Fibroblast of villous mesenchyme (primary cell): ENCODE data around the gene MOAP1. TPM values are rescaled to one million over a fixed set of nuclear protein-coding genes. Genes with fewer than 3 reads are reported as not detected.
"Not testable (repeated sequence)": the region's sequence is repeated elsewhere in the genome, so short reads cannot be mapped to it uniquely, and the experiment has no call there.

Experiments used
- DNase-seq: peaks from one replicate; pipeline ENCODE4 v3.0.0-alpha.2; 2010; ENCODE audit warnings: low read depth
- H3K4me3 ChIP-seq: 2 replicates; pipeline ENCODE4 v1.5.1; 2011; ENCODE audit warnings: low read depth, mild to moderate bottlenecking, low read length
- total RNA-seq: library from RNA; depleted of rRNA; stranded (reverse); fragments of >200 nt; gene quantifications from 2 replicates; pipeline ENCODE4 v1.2.3, GENCODE V29; 2012
- TF ChIP-seq, protein P1 (sequence below): IDR thresholded peaks from 2 replicates; pipeline ENCODE4 v1.5.1; 2012; ENCODE audit warnings: low read depth, mild to moderate bottlenecking, low read length; ENCODE audit not compliant: insufficient read depth

Gene MOAP1
- total RNA-seq, 1 donor, result 14.7 TPM

DNA sequence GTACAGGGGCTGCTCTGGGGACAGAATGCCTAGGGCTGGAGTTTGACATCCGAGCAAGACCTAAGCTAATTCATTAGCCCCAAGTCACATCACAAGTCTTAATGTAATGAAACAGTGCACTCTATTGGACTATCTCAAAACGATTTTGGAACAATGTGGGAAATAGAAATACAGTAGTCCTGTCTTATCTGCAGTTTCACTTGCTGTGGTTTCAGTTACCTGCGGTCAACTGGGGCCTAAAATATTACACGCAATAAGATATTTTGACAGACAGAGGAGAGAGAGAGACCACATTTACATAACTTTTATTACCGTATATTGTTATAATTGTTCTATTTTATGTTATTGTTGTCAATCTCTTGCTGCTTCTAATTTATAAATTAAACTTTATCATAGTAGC, 21.1 kb downstream of the MOAP1 start:
- no peak for DNase-seq
- TF ChIP-seq, protein P1, sequence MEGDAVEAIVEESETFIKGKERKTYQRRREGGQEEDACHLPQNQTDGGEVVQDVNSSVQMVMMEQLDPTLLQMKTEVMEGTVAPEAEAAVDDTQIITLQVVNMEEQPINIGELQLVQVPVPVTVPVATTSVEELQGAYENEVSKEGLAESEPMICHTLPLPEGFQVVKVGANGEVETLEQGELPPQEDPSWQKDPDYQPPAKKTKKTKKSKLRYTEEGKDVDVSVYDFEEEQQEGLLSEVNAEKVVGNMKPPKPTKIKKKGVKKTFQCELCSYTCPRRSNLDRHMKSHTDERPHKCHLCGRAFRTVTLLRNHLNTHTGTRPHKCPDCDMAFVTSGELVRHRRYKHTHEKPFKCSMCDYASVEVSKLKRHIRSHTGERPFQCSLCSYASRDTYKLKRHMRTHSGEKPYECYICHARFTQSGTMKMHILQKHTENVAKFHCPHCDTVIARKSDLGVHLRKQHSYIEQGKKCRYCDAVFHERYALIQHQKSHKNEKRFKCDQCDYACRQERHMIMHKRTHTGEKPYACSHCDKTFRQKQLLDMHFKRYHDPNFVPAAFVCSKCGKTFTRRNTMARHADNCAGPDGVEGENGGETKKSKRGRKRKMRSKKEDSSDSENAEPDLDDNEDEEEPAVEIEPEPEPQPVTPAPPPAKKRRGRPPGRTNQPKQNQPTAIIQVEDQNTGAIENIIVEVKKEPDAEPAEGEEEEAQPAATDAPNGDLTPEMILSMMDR, result no peak
- H3K4me3 ChIP-seq, result no peak overlapping the region

- DNase-seq, result no peak
- TF ChIP-seq, protein P1, result no peak
- no peak overlapping the region for H3K4me3 ChIP-seq
These were observed 23.2 kb downstream of the MOAP1 start for GRCh38 chr14:93161411-93161940.

DNA sequence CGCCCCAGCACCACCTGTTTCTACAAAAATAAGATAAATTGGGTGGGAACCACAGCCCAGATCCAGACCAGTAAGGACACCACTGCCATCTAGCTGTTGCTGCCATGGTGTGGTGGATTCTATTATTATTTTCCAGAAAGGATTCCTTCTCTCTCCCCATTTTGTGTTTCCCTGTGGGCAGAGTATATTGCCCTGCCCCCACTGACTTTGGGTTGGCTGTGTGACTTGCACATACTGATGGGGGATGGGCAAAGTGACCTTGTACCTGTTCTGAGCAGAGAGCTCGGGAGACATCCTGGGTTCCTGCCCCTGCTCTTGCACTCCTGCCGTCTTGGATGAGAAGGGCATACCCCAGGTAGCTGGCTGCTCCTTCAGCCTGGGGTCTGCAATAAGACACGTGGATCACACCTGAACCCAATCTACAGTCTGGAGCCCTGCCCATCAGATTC, 24.3 kb downstream of the MOAP1 start:
- no peak for DNase-seq
- H3K4me3 ChIP-seq, result no peak overlapping the region
- TF ChIP-seq, protein P1, result peak; percentile 43

- H3K4me3 ChIP-seq, DNase-seq: not testable (repeated sequence)
These were observed 24.9 kb downstream of the MOAP1 start for GRCh38 chr14:93159625-93160352.

DNA sequence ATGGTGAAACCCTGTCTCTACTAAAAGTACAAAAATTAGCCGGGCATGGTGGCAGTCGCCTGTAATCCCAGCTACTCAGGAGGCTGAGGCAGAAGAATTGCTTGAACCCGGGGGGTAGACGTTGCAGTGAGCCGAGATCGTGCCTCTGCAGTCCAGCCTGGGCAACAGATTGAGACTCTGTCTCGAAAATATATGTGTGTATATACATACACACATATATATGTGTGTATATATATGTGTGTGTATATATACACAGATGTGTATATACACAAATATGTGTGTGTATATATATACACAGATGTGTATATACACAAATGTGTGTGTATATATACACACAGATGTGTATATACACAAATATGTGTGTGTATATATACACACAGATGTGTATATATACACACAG, 26.3 kb downstream of the MOAP1 start:
- H3K4me3 ChIP-seq, DNase-seq: not testable (repeated sequence)

- TF ChIP-seq, protein P1, result no peak
- DNase-seq, result no peak
- no peak overlapping the region for H3K4me3 ChIP-seq
These were observed 27.9 kb downstream of the MOAP1 start for GRCh38 chr14:93156693-93157369.

DNA sequence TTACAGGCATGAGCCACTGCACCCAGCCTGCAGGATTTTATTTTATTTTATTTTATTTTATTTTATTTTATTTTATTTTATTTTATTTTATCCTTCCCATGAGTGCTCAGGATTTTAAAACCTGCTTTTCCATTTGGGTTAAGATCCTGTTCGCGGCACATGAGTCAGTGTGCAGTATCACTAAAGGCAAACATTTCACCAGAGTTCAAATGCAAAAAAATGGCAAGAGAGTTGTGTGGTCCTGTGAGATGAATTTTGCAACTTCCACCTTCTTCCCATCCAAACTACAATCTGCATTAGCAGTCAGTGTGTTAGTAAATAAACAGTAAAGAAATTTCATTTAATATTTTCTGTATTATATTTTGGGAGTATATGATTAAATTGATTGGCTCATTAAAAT, 29.0 kb downstream of the MOAP1 start:
- no peak for DNase-seq
- H3K4me3 ChIP-seq, result no peak overlapping the region
- TF ChIP-seq, protein P1, result no peak
